Measurements from ENCODE around the gene NOTCH2.
"Not testable (repeated sequence)": the region's sequence is repeated elsewhere in the genome, so short reads cannot be mapped to it uniquely, and the experiment has no call there.

NOTCH2 gene

DNA sequence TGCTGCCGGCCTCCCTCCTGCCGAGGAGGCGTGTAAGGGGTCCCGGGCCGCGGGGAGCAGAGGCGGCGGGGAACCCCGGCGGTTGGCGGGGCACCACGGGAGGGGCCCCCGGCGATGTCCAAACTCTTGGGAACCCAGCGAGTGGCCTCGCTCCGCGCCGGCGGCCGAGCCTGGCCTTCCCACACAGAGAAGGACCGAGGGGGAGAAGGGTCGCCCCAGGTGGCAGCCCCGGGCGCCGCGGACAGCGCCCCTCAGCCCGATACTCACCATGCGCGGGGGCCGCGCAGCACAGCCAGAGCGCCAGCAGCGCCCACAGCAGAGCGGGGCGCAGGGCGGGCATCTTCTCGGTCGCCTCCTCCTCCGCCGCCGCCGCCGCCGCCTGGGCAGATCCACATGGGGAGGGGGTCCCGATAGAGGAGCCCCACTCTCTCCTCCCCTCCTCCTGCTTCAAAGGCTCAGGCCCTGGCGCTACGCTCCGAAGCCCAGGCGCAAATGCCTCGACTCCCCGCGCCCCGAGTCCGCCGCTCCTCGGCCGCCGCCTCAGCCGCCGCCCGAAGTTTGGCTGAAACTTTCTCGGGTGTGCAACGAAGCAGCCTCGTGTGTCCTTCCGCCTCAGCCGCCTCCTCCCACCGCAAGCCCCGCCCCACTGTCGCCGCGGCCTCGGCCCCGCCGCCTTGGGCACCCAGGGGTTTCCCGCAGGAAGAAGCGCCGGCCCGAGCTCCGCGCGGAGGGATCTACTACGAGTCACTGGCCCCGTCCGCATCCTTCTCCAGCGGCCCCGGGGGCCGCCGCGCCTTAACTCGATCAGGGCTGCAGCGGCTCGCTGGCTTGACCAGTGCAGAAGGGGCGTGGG is at the start of gene NOTCH2:
NOTCH2 (minus strand) TSS at position 596 of the 853 bp plus-strand sequence; CDS start at position 340, 256 bp downstream.
- DNase-seq = peak; percentile 16

GRCh38 chr1:120117371-120118177 is 48.1 kb upstream of the NOTCH2 start:
- not testable (repeated sequence) for DNase-seq

DNA sequence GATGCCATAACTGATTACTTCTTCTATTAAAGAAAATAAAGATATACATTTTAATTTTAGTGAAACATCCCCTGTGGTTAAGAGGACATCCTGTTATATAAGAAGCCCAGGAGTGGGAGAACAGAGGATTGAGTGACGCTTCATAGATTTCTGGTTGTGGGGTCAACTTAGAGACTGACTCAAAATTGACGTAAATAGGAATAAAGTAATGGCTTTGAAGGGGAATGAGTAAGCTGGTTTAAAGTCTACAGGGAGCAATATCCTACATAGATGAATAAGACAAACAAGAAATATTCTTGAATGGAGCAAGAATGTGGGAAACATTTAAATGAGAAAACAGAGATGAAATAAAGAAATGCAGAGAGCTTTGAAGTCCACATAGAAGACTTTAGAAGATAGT is 46.6 kb upstream of the NOTCH2 start:
- not testable (repeated sequence) for DNase-seq

DNA sequence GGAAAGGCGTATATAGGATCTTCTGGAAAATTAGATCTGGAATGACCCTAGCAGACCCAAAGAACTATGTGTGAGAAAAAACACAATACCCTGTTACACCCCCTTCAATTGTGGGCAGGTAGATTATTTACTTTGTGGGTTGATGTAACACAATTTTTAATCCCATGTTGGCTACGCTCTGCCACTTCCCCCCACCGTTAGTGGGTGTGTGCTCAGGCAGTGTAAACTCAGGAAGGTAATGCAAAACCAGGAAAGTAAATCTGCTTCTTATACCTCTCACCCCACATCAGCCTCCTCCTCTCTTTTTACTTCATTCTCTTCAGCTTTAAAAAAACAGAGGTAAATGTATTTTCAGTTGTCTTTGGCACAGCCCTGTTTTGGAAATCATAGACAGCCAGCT is 43.7 kb upstream of the NOTCH2 start:
- not testable (repeated sequence) for DNase-seq

DNA sequence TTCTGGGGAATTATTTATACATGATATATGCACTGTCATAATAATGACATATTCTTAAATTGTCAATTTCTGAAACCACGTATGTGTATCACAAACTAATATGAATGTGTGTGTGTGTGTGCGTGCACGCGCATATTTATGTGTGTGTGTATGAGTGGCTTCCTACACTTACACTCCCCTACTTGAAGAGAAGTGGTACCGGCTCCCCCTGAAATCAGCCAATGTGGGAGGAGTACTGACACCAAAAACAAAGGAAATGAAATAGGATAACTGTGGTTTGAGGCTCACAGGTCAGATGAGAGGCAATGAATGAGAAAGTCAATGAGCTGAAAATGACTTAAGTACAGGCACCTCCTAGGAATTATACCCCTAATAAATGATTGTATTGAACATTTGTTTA is 42.8 kb upstream of the NOTCH2 start:
- DNase-seq = not testable (repeated sequence)

GRCh38 chr1:120111771-120112170 is 42.3 kb upstream of the NOTCH2 start:
- not testable (repeated sequence) for DNase-seq

GRCh38 chr1:120111008-120111407 is 41.5 kb upstream of the NOTCH2 start:
- DNase-seq = not testable (repeated sequence)

- DNase-seq = not testable (repeated sequence)
Observed at GRCh38 chr1:120109656-120110055, 40.2 kb upstream of the NOTCH2 start.

DNA sequence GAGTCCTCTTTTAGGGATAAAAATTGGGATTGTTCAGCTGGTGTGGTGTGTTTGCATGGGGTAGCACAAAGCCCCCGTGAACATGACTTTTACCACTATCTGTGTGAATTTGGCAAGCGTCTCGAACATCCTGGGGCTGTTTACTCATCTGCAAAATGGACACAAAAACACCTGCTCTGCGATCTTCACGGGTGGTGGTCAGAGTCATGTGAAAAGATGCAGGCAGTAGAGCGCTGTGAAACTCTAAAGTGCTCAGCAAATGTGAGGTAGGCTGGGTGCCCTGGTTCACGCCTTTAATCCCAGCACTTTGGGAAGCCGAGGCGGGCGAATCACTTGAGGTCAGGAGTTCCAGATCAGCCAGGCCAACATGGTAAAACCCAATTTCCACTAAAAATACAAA is 39.7 kb upstream of the NOTCH2 start:
- DNase-seq = not testable (repeated sequence)

DNA sequence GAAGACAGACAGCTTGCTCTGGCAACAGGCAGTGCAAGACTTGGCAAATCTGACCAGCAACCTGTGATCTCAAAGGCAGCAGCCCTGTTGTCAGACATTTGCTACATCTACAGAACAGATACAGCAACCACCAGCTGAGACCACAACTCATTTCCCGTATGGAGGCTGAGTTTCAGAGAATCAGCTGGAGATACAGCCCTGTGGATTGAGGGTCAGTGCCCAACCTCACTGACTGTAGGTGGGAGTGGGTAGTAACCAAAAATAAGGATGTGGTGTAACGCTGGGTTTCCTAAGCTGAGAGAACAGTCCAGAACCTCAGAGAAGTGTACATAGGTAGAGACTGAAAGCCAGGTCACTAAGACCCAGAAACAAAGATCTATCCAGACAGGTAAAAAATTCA is 35.8 kb upstream of the NOTCH2 start:
- not testable (repeated sequence) for DNase-seq

- DNase-seq = not testable (repeated sequence)
Observed at GRCh38 chr1:120103768-120104167, 34.3 kb upstream of the NOTCH2 start.

- DNase-seq = peak; percentile 1
Observed at GRCh38 chr1:120101593-120101992, 32.1 kb upstream of the NOTCH2 start.

DNA sequence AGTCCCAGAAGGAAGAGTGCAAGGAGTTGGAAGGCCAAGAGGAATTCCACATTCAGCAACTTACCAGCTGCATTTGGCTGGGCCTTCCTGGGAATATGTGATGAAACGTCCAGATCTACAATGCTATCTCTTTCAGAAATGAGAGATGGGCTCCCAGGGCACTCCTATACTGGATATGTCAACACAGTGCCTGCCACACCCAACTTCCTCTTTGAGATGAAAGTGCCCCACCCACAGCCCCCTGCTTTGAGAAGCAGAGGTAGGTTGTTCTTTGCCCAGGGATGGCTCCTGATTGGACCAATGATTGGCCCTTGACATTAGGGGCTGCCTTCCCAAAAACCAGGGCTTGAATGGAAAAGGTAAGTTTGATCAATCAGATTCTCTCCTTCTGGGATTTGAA is 31.1 kb upstream of the NOTCH2 start:
- not testable (repeated sequence) for DNase-seq

GRCh38 chr1:120098986-120099759 is 29.7 kb upstream of the NOTCH2 start:
- not testable (repeated sequence) for DNase-seq

- DNase-seq = not testable (repeated sequence)
Observed at GRCh38 chr1:120096981-120097545, 27.6 kb upstream of the NOTCH2 start.

- not testable (repeated sequence) for DNase-seq
Observed at GRCh38 chr1:120093548-120094181, 24.2 kb upstream of the NOTCH2 start.

DNA sequence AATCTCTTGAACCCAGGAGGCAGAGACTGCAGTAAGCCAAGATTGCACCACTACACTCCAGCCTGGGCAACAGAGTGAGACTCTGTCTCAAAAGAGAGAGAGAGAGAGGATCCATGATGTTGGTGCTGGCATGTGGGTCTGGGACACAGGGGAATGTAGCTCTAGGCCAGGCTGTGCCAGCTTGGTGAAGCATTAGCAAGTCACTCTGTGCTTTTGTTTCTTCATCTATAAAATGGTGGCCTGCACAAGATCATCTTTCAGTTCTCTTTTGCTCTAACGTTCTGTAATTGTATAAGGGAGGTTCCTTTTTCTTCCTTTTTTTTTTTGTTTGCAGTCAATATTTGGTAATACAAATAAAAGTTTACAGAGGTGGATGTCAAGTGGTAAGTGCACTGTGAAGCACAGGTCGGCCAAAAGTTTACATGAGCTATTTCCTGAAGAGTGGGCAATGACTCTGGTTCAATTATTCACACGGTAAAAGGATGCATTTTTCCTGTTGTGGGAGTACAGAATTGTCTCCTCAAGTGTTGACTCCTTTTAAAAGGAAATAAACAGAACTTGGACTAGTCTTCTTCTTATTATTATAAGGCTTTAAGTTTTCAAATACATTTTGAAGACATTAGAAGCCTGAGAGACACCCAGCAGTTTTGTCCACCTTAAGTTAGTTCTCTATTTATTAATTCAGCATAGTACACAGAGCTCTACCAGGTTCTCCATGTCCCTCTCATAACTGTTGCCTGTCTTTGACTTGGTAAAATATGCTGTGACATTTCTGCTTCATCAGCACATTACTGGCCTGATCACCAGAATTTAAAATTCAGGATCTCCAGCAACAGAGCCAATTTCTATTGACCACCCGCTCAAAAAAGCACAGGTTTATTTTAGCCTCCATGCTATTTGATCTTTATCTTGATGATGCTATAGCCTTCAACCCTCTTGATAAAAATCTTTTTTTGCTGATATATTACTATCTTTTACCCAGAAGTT is 23.1 kb upstream of the NOTCH2 start:
- not testable (repeated sequence) for DNase-seq

- DNase-seq = not testable (repeated sequence)
Observed at GRCh38 chr1:120090830-120091229, 21.4 kb upstream of the NOTCH2 start.

GRCh38 chr1:120087959-120088358 is 18.5 kb upstream of the NOTCH2 start:
- DNase-seq = not testable (repeated sequence)

GRCh38 chr1:120069920-120070214 is 405 bp upstream of the NOTCH2 start:
- not testable (repeated sequence) for DNase-seq

- DNase-seq = not testable (repeated sequence)
Observed at GRCh38 chr1:120068683-120069066, 787 bp downstream of the NOTCH2 start.
